NT2/D1 (cell line): ENCODE data around the gene FAM163A.

Experiments used
- SUZ12 ChIP-seq: IDR thresholded peaks from 2 replicates; pipeline ENCODE4 v1.6.1; 2011; ENCODE audit not compliant: insufficient read length, insufficient read depth; ENCODE audit errors: extremely low read depth
- YY1 ChIP-seq: IDR thresholded peaks from 2 replicates; pipeline ENCODE4 v1.6.1; 2011; ENCODE audit not compliant: insufficient read length, insufficient read depth

DNA sequence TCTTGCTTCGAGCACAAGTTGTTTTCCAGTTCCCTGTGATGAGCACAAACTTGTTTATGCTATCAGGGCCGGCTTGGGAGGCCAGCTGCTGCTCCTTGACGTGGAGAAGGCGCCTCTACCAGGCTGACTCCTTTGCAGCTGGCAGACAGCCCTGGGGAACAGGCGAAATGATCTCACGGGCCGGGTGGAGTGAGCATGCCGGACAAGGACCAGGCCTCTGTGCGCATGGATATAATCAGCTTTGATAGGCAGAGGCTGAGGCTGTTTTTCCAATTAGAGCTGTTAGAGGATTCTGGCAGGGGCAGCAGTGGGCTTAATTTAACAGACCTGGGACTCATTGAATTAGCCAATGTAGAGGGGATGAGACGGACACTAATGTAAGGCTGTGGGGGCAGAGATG lies 38.9 kb downstream of the FAM163A start:
- TF ChIP-seq YY1: no peak
- TF ChIP-seq SUZ12: no peak
